NCI-H774 (cell line): ENCODE data around the gene ZNG1F.
"Not testable (repeated sequence)": the region's sequence is repeated elsewhere in the genome, so short reads cannot be mapped to it uniquely, and the experiment has no call there.

Experiments used
- DNase-seq: peaks from one replicate; lab custom pipeline; 2025; lab: John Stamatoyannopoulos, UW

The ZNG1F gene

DNA sequence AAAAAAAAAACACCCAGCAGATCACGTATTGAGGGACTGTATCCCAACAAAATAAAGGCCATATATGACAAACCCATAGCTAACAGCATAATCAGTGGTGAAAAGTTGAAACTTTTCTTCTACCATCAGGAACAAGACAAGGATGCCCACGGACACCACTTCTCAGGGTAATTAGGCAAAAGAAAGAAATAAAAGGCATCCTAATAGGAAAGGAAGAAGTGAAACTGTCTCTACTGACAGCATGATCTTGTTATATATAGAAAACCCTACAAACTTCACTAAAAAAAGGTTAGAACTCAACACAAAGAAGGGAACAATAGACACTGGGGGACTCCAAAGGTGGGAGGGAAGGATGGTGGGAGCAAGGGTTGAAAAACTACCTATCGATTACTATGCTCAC lies 102.9 kb downstream of the ZNG1F start:
- not testable (repeated sequence) for DNase-seq

- DNase-seq = not testable (repeated sequence)
Observed at GRCh38 chr9:41082358-41082757, 106.8 kb downstream of the ZNG1F start.
